ENCODE data around the gene AP4M1.
A peak's percentile ranks its signal among the peaks of the same experiment; 100 is the strongest.
"Not testable (repeated sequence)": the region's sequence is repeated elsewhere in the genome, so short reads cannot be mapped to it uniquely, and the experiment has no call there.

The AP4M1 gene

DNA sequence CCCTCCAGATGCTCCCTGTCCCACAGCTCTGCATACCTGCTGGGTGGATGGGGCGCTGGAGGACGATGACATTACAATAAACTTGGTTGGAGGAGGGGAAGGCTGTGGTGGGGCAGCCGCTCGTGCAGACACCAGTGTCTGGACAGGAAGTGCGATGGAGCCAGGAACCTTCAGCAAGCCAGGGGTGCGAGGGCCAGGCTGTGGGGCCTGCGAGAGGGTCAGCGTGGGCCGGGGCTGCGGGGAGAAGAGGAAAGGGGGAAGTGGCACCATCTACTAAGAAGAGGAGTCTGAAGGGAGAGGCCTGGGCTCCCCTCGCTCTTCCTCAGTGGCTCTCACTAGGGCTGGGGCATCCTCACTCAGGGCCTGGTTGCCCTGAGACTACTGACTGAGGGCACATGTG, 6.4 kb downstream of the AP4M1 start:
- no peak for DNase-seq (ENCODE audit: low spot score)

DNA sequence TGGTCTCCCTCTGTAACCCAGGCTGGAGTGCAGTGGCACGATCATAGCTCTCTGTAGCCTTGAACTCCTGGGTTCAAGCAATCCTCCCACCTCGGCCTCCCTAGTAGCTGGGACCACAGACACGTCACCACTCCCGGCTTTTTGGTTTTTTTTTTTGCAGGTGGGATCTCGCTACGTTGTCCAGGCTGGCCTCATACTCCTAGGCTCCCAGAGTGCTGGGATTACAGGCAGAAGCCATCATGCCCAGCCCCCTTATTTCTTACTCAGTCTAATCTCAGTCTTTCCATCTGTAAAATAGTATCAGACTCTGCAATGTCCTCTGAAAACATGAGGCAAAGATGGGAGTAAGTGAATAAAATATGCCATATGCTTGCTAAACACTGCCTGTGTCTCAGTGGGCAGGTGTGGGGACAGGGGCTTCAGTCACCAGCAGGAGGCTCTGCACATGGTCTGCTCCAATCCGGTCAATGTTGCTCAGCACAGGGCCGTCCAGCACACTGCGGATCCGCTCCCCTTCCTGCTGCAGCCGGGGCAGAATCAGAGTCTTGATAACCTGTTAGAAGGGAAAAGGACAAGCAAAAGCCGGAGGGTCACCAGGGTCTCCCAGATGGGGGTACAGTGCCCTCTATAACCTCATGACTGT, 8.2 kb downstream of the AP4M1 start:
- DNase-seq (ENCODE audit: low spot score): no peak

DNA sequence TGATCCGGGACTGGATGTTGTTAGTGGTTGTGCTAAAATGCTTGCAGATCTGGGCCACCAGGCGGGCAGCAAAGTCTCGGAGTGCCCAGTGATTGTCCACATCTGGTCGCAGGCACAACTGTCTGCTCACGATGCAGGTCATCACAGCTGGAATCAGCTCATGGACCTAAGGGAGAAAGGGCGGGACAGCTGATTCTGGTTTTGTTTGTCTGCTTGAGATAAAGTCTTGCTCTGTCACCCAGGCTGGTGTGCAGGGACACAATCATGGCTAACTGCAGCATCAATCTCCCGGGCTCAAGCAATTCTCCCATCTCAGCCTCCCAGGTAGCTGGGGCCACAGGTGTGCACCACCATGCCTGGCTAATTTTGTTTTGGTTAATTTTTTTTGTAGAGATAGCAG, 9.7 kb downstream of the AP4M1 start:
- DNase-seq (ENCODE audit: low spot score): no peak

DNA sequence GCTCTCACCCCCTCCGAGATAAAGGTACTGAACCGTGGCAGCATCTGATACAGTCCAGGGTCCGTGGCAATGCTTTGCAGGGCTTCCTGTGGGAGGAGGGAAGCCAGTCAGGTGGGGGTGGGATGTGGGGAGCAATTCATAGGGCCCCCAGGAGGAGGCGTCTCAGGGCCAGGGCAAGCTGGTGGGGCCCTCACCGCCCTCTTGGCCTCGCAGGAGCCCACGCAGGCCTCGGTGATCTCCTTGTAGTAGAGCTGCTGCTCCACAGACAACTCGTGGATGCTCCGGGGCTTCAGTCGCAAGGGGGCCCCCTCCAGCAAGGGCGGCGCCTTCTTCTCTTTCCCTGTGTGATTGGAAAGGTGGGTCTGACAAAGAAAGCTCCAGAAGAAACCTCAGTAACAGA, 10.5 kb downstream of the AP4M1 start:
- no peak for DNase-seq (ENCODE audit: low spot score)

DNA sequence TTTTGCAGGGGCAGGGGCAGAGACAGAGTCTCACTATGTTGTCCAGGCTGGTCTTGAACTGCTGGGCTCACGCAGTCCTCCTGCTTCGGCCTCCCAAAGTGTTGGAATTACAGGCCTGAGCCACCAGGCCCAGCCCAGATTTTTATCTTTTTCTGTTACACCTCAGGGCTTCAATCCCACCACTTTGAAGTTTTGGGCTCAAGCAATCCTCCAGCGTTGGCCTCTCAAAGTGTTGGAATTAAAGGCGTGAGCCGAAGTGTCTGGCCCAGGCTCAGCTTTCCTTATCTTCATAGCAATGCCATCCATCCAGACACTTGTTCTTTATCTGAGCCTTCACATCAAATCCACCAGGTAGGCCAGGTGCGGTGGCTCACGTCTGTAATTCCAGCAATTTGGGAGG, 13.6 kb downstream of the AP4M1 start:
- DNase-seq (ENCODE audit: low spot score): no peak

DNA sequence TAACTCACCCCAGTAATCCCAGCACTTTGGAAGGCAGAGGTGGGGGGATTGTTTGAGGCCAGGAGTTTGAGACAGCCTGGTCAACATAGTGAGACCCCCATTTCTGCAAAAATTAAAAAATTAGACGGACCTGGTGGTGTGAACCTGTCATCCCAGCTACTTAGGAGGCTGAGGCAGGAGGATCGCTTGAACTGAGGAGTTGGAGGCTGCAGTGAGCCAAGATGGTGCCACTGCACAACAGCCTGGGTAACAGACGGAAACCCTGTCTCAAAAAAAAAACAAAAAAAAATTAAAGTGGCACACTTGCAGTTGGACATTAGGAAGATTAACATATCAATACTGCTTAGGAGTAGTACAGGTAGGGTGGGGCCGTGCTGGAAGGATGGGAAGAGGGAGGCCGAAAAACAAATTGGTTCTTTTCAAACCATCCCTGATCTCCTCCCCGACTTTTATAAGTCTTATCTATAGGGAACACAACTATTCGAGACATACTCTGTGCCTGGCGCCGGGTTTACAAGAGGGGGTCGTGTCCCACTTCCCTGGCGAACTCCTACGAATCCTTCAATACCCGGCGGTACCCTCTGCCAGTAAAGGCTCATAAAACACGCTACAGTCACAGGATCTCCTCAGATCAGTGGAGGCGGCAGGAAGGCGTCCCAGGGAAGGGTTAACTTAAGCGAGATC, 17.1 kb downstream of the AP4M1 start:
- no peak for DNase-seq (ENCODE audit: low spot score)

DNA sequence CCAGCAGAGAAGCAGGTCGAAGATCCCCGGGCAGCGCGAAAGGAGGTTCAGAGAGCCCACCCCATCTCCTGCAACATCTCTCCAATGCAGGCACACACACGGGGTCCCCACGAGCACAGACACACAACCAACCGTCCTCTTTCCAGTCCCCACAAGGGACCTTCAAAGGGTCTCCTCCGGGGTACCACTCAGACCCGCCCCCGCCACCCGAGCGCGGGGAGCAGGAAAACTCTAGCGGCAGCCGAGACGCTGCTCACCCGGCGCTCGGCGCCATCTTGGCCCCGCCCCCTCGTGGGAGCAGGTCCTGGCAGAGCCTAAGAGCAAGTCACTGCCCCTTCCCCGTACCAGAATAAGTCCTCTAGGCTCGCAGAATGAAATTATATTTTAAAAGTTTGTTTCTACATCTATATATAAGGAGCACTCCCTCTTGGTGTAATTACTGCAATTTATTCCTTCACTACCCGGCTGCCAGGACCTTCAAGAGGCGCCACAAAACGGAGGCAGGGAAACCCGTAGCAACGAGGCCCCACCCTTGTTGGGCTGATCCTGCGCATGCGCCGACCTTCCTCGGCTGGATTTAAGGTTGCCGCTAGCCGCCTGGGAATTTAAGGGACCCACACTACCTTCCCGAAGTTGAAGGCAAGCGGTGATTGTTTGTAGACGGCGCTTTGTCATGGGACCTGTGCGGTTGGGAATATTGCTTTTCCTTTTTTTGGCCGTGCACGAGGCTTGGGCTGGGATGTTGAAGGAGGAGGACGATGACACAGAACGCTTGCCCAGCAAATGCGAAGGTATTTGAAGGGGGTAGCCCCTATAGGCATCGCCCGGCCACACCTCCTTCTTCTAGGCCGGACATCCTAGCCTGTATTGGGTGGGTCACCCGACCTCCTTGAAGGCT, 17.9 kb downstream of the AP4M1 start, which contains the start of the genes CNPY4 and TAF6:
Gene CNPY4, plus strand, starts transcription at position 563 of the 898 bp plus-strand sequence. Its CDS starts 111 bp downstream, at position 674.
Gene TAF6, minus strand, starts transcription at position 287 of the 898 bp plus-strand sequence. CDS start 5,149 bp downstream, outside the sequence.
- peak; percentile 95 for DNase-seq (ENCODE audit: low spot score)

DNA sequence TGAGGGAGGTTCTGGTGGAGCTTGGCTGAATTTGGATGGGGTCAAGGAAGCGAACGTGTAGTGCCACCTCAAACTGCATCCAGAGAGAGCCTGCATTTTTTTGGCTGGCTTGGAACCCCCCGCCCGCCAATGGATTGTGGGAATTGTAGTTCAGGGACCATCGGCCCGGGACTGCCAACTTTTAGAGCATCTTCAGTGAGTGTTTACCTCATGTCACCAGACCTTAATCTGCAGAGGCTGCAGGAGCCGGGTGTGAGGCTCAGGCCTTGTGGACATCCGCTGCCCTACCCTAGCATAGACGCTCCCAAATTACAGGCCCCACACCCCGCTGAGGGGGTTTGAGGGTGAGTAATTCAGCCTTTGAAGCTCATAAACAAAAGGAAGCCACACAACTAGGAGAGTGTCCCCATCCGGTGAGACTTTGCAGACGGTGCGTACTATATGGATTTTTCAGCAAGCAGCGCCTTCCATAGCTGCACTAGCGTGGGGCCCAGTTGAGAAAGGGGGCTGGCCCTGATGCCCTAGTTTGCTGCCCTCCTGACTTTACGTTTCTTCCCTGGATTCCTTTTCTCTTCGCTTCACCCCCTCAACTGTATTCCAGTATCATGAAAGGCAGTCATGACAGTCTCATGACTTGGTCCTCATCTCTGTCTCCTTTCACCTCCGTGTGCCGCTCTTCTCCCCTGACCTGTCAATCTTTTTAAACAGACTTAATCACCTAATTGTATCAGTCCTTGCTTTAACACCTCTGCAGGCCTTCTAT, 18.7 kb downstream of the AP4M1 start:
- DNase-seq (ENCODE audit: low spot score): peak; percentile 82

DNA sequence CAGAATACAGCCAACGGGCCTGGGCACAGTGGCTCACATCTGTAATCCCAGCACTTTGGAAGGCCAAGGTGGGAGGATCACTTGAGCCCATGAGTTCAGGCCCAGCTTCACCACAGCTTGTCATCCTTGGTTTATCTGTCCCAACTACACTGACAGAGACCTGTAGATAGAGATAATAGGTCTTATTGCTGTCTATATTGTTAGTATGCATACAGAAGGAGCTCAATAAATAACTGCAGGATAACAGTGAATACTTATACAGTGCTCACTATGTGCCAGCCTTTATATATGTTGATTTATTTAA, 19.2 kb downstream of the AP4M1 start:
- no peak for DNase-seq (ENCODE audit: low spot score)

DNA sequence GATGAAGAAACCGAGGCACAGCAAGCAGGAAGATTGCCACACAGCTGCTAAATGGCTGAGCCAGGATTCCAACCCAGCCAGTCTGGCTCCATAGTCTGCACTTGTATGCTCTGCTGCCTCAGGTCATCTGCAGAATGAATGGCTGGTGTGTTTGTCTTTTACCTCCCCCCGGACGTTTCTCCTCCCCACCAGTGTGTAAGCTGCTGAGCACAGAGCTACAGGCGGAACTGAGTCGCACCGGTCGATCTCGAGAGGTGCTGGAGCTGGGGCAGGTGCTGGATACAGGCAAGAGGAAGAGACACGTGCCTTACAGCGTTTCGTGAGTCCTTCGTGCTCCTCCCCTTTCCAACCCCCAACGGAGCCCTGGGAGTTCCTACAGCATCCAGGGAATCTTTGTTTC, 20.6 kb downstream of the AP4M1 start:
- DNase-seq (ENCODE audit: low spot score): no peak

DNA sequence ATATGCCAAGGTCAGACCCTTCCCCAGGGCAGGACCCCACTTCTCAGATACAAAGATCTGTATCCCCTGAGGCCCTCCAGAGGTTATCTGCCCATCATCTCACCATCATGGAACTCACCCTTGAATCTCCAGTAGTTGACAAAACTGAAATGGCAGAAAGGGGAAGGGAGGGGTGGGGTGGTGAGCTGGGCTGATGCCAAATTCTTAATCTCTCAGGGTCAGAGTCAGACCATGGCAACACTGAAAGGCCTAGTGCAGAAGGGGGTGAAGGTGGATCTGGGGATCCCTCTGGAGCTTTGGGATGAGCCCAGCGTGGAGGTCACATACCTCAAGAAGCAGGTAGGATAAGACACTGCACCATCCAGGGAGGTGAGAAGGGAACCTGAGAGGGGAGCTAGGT, 21.1 kb downstream of the AP4M1 start:
- DNase-seq (ENCODE audit: low spot score): no peak

DNA sequence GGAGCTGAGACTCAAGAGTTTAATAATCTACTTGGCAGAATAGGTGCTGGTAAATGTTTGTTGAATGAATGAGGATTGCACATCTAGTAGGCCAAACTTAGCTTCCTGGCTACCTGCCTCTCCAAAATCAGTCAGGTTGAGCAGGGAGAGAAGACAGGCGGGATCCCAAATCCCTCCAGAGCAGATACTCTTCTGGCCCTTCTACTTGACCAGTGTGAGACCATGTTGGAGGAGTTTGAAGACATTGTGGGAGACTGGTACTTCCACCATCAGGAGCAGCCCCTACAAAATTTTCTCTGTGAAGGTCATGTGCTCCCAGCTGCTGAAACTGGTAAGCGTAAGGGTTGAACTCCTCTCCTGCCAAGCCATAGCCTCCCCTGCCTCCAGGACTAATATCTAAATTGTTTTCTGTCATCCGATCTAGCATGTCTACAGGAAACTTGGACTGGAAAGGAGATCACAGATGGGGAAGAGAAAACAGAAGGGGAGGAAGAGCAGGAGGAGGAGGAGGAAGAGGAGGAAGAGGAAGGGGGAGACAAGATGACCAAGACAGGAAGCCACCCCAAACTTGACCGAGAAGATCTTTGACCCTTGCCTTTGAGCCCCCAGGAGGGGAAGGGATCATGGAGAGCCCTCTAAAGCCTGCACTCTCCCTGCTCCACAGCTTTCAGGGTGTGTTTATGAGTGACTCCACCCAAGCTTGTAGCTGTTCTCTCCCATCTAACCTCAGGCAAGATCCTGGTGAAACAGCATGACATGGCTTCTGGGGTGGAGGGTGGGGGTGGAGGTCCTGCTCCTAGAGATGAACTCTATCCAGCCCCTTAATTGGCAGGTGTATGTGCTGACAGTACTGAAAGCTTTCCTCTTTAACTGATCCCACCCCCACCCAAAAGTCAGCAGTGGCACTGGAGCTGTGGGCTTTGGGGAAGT, 23.1 kb downstream of the AP4M1 start:
- DNase-seq (ENCODE audit: low spot score): no peak

DNA sequence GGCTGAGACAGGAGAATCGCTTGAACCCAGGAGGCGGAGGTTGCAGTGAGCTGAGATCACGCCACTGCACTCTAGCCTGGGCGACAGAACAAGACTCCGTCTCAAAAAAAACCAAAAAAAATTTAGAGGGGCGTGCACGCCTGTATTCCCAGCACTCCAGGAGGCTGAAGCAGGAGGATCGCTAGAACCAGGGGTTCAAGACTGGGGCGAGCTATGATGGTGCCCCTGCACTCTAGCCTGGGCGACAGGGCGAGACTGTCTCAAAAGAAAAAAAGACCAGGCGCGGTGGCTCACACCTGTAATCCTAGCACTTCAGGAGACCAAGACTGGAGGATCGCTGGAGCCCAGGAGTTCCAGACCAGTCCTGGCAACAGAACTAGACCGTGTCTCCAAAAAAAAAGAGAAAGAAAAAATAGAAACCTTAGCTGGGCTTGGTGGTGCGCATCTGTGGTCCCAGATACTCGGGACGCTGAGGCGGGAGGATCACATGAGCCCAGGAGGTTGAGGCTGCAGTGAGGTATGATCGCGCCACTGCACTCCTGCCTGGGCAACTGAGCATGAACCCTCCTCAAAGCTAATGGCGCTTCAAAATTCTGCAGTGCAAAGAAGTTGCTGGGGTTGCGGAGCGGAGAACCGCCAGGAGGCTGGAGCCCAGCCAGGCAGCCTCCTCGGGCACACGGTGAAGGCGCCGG, 24.9 kb downstream of the AP4M1 start:
- DNase-seq (ENCODE audit: low spot score): no peak

DNA sequence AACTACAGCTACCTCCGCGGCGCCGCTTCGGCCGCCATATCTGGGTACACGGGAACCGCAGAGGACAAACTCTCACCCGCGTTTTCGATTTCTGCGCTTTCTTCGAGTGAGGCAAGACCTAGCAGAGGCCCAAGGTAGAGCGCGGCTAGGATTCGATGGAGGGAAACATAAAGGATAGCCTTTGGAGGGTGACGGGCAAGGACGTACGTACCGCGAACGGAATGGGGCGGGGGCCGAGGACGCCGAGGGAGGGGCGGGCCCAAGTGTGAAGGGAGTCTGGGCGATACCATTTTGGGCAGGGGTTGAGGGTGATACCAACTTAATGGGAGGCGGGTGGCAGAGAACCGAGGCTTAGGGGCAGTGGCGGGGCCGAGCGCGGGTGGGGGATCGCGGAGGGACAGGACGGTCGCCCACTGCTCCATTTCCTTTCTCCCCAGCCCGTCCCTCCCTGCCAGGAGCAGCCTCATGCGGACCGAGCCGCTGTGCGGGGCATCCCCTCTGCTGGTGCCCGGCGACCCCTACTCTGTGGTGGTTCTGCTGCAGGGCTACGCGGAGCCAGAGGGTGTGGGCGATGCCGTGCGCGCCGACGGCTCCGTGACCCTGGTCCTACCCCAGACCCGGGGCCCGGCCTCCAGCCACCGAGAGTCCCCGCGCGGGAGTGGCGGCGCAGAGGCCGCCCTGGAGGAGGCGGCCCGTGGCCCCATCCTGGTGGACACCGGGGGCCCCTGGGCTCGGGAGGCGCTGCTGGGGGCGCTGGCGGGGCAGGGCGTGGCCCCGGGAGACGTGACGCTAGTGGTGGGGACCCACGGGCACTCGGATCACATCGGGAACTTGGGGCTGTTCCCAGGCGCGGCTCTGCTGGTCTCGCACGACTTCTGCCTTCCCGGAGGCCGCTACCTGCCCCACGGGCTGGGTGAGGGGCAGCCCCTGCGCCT, 25.8 kb downstream of the AP4M1 start, which contains the start of gene MBLAC1:
Gene MBLAC1, plus strand, starts transcription at position 37 of the 935 bp plus-strand sequence. Its CDS starts 429 bp downstream, at position 466.
- DNase-seq (ENCODE audit: low spot score): peak; percentile 90

DNA sequence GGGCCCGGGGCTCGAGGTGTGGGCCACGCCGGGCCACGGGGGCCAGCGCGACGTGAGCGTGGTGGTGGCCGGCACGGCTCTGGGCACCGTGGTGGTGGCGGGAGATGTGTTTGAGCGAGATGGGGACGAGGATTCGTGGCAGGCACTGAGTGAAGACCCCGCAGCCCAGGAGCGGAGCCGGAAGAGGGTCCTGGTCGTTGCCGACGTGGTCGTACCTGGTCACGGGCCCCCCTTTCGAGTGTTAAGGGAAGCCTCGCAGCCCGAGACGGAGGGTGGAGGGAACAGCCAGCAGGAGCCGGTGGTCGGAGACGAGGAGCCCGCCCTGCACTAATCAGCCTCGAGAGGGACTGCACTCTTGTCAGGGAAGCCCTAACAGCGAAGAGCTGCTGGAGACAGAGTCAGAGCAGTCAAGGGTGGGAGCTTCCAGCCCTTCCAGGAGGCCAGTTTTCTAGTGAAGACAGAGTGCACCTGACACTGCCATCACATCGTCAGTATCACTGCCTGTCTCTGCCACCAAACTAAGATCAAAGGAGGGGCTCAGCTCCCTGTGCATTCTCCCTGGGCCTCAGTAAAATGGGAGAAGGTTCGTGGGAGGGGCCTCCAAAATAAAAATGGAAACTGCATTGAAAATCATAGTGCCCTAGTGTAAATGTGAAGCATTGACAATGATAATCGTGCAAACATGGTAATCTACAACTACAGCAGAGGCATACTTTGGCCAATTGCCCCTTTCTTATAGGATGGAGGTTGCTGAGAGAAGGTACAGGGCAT, 26.6 kb downstream of the AP4M1 start:
- DNase-seq (ENCODE audit: low spot score): no peak

DNA sequence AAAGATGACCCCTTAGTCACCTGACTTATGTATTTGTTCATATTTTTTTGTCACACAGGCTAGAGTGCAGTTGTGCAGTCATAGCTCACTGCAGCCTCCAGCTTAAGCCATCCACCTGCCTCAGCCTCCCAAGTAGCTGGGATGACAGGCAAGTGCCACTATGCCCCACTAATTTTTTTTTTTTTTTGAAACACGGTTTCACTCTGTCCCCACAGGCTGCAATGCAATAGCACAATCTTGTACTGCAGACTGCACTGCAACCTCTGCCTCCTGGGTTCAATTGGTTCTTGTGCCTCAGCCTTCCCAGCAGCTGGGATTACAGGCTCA, 27.2 kb downstream of the AP4M1 start:
- no peak for DNase-seq (ENCODE audit: low spot score)

DNA sequence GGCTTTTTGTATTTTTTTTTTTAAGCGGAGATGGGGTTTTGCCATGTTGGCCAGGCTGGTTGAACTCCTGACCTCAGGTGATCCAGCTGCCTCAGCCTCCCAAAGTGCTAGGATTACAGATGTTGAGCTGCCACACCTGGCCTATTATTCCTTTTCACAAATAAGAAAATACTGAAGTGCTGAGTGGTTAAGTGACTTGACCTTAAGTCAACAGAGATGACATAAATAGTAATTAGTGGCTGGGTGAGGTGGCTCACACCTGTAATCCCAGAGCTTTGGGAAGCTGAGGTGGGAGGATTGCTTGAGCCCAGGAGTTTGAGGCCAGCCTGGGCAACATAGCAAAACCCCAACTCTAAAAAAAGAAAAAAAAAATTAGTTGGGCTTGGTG, 28.8 kb downstream of the AP4M1 start:
- not testable (repeated sequence) for DNase-seq (ENCODE audit: low spot score)
